Measurements from ENCODE around the gene BMPR1A.
"Not testable (repeated sequence)": the region's sequence is repeated elsewhere in the genome, so short reads cannot be mapped to it uniquely, and the experiment has no call there.

The BMPR1A gene

DNA sequence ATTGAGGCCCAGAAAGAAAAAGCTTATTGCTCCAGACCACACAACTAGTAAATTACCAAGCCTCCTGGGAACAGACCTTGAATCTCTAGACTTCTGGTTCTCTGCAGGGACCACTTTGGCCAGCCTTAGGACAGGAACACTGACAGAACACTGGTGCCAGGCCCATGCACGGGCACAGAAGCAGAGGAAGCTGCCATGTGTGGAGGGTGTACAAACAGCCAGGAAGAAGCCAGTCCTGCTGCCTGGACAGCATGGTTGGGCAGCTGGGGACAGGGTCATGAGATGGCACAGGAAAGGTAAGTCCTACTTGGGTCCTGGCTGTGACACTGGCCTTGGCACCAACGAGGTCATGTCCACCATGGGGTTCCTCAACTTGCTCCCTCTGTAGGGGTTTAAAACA is 181.8 kb downstream of the BMPR1A start:
- TF ChIP-seq POLR2A (IDR thresholded peaks at IDR 0.05; ENCODE audit: low read length): no peak
- no peak for DNase-seq

DNA sequence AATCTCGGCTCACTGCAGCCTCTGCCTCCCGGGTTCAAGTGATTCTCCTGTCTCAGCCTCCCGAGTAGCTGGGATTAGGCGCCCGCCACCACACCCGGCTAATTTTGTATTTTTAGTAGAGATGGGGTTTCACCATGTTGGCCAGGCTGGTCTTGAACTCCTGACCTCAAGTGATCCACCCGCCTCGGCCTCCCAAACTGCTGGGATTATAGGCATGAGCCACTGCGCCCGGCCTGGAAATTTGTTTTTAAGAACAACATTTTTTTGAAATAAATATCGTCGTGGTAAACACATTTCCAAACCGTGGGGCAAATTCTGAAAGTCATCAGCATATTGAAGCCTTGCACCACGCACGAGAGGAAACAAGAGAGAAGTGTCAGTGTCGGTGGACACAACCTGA is 183.7 kb downstream of the BMPR1A start:
- not testable (repeated sequence) for DNase-seq

GRCh38 chr10:86940677-86941076 is 184.3 kb downstream of the BMPR1A start:
- DNase-seq: peak in 1 of 2 experiments; percentile 13
- TF ChIP-seq GATA1 (IDR thresholded peaks at IDR 0.05; ENCODE audit: low read depth, low read length) (no peak), POLR2A (IDR thresholded peaks at IDR 0.05; ENCODE audit: low read length) (no peak)

DNA sequence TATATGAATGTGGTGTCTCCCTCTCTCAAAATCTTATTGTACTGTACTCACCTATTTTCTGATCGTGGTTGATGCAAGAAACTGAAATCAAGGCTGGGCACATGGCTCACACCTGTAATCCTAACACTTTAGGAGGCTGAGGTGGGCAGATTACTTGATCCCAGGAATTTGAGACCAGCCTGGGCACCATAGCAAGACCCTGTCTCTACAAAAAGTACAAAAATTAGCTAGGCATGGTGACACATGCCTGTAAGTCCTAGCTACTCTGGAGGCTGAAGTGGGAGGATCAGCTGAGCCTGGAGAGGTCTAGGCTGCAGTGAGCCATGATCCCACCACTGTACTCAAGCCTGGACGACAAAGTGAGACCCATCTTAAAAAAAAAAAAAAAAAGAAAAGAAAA is 185.0 kb downstream of the BMPR1A start:
- TF ChIP-seq POLR2A (IDR thresholded peaks at IDR 0.05; ENCODE audit: low read length) (no peak), GATA1 (IDR thresholded peaks at IDR 0.05; ENCODE audit: low read depth, low read length) (no peak)
- DNase-seq: no peak

DNA sequence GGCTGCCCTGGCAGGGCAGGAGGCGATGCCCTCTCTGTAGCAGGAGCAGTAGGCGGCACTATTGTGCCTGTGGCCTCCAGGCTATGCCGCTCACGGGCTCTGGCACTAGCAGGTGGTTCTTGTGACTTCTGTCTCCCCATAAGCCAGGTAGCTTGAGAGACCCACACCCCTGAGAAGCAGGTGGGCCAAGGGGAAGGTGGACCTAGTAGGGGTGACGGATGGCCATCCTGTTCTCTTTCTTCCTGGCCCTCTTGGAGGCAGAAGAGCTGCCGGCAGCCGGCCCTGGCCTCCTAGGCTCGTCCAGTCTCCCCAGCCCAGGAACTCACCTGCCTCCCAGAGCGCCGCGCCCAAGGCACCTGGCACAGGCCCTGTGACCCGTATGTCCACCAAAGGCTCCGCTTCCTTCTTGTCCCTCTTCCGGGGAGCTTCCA is 185.6 kb downstream of the BMPR1A start:
- no peak for DNase-seq
- TF ChIP-seq POLR2A (IDR thresholded peaks at IDR 0.05; ENCODE audit: low read length): no peak
- TF ChIP-seq GATA1 (IDR thresholded peaks at IDR 0.05; ENCODE audit: low read depth, low read length): no peak

GRCh38 chr10:86942441-86943315 is 186.3 kb downstream of the BMPR1A start:
- TF ChIP-seq GATA1 (IDR thresholded peaks at IDR 0.05; ENCODE audit: low read depth, low read length) (no peak), POLR2A (IDR thresholded peaks at IDR 0.05; ENCODE audit: low read length) (no peak)
- DNase-seq: no peak

- no peak for DNase-seq
- TF ChIP-seq GATA1 (IDR thresholded peaks at IDR 0.05; ENCODE audit: low read depth, low read length): no peak
- TF ChIP-seq POLR2A (IDR thresholded peaks at IDR 0.05; ENCODE audit: low read length): no peak
Measured at GRCh38 chr10:86943316-86944030, 187.1 kb downstream of the BMPR1A start.

DNA sequence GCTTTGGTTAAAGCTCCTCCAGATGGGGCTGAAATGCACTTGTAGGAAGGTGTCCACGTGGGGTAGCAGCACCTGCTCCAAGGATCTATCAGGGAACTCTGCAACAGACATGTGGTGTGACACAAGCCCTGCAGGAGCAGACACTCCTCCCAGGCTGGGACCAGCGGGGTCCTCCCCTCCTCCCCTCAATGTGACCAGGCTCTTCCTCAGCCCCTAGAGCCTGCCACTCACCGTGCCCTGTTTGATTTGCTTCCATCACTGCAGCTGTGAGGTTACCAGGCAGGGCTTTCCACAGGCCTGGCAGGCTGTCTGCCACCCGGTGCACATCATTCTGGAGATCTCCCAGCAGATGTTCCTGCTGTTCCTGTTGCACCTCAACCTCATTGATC is 187.6 kb downstream of the BMPR1A start:
- no peak for TF ChIP-seq POLR2A (IDR thresholded peaks at IDR 0.05; ENCODE audit: low read length)
- DNase-seq: no peak

- TF ChIP-seq POLR2A (IDR thresholded peaks at IDR 0.05; ENCODE audit: low read length): no peak
- TF ChIP-seq GATA1 (IDR thresholded peaks at IDR 0.05; ENCODE audit: low read depth, low read length): no peak
- DNase-seq: no peak
Measured at GRCh38 chr10:86944471-86944870, 188.1 kb downstream of the BMPR1A start.

GRCh38 chr10:86944907-86945306 is 188.5 kb downstream of the BMPR1A start:
- no peak for DNase-seq
- TF ChIP-seq GATA1 (IDR thresholded peaks at IDR 0.05; ENCODE audit: low read depth, low read length) (no peak), POLR2A (IDR thresholded peaks at IDR 0.05; ENCODE audit: low read length) (no peak)

GRCh38 chr10:86945361-86946212 is 189.2 kb downstream of the BMPR1A start:
- no peak for TF ChIP-seq GATA1 (IDR thresholded peaks at IDR 0.05; ENCODE audit: low read depth, low read length)
- no peak for TF ChIP-seq POLR2A (IDR thresholded peaks at IDR 0.05; ENCODE audit: low read length)
- DNase-seq: no peak

DNA sequence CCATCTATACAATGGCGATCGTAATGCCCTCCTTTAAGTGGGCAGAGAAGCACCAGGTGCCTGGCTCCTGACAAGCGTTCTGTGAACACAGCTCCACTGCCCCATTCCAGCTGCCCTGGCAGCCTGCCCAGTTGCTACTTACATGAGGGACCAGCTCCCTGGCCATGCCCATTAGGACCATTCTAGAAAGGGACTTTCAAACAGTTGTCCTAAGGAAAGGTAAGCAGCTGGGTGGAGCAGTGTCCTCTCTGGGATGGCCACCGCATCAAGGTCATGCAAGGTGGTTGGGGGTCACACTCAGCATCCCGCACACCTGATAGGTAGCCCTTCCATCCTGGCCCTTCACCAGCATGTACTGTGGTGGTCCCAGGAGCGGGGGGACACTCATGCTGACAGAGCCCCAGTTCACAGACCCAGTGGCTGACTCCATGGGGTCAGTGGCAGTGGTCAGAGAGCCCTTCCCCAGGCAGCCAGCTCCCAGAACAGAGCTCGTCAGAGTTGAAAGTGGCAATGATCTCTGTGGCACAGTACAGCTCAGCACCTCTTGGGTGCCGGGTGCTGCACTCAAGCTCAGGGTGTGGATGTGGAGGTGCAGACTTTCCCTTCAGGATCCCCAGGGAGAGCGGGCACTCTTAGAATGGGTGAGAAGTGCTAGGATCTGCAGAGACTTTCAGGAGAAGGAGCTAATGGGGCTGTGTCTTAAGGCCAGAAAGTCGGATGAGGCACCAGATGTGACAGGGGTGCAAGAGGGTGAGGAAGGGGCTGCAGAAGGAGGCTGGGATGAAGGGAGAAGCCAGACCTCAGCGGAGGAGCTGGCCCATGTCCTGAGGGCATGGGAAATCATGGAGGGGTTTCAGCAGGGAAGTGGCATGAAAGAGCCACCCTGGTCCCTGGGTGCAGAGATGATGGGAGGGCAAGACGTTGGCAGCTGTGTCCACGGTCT is 190.1 kb downstream of the BMPR1A start:
- DNase-seq: no peak
- TF ChIP-seq GATA1 (IDR thresholded peaks at IDR 0.05; ENCODE audit: low read depth, low read length) (no peak), POLR2A (IDR thresholded peaks at IDR 0.05; ENCODE audit: low read length) (no peak)

DNA sequence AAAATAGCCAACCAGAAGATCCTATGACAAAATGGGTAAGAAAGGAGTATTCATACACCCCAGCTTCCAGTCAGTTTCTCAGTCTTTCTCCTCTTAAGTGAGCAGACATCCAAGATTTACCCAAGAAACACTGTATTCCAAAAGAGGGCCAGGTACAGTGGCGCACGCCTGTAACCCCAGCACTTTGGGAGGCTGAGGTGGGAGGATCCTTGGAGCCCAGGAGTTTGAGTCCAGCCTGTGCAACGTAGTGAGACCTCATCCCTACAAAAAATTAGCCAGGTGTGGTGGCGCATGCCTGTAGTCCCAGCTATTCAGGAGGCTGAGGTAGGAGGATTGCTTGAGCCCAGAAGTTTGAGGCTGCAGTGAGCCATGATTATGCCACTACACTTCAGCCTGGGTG is 191.4 kb downstream of the BMPR1A start:
- not testable (repeated sequence) for DNase-seq
